GM12878 (cell line): ENCODE results near the gene DCPS. TPM values are rescaled to one million over a fixed set of nuclear protein-coding genes. Genes with fewer than 3 reads are reported as not detected.
A peak's percentile ranks its signal among the peaks of the same experiment; 100 is the strongest.

Experiments
- ATF3 ChIP-seq: IDR thresholded peaks from 2 replicates; pipeline ENCODE4 v1.6.1; 2011; ENCODE audit warnings: low read depth, mild to moderate bottlenecking, low read length, moderate library complexity, borderline replicate concordance; ENCODE audit errors: extremely low read depth
- BACH1 ChIP-seq: fragments of 450-650 bp; IDR thresholded peaks from 2 replicates; pipeline ENCODE4 v1.6.1; 2017; ENCODE audit warnings: mild to moderate bottlenecking, borderline replicate concordance
- BCL11A ChIP-seq: IDR thresholded peaks from 2 replicates; pipeline ENCODE4 v1.6.1; 2011; ENCODE audit warnings: low read depth, low read length
- BMI1 ChIP-seq: fragments of 450-650 bp; IDR thresholded peaks from 2 replicates; pipeline ENCODE4 v1.6.1; 2016; ENCODE audit warnings: mild to moderate bottlenecking, moderate library complexity, borderline replicate concordance
- CREB1 ChIP-seq: IDR thresholded peaks from 2 replicates; pipeline ENCODE4 v1.6.1; 2012; ENCODE audit warnings: low read depth, mild to moderate bottlenecking, inconsistent platforms
- EP300 ChIP-seq, 2 experiments: fragments of 150-350 bp in 1 of 2; IDR thresholded peaks; 2 replicates each; pipeline ENCODE4 v1.6.1; 2011 to 2012; ENCODE audit warnings: low read depth in 2 of 2, low read length in 2 of 2, borderline replicate concordance in 1 of 2, improper control_type of control experiment in 1 of 2, inconsistent platforms in 1 of 2; ENCODE audit not compliant: control insufficient read depth in 1 of 2
- ESRRA ChIP-seq: IDR thresholded peaks from 2 replicates; pipeline ENCODE4 v1.6.1; 2012; ENCODE audit warnings: mild to moderate bottlenecking, low read length, improper control_type of control experiment
- EZH2 ChIP-seq: IDR thresholded peaks from 2 replicates; pipeline ENCODE4 v1.6.1; 2012; ENCODE audit warnings: low read depth, mild to moderate bottlenecking, control low read depth, inconsistent platforms, low read length, borderline replicate concordance; ENCODE audit not compliant: control insufficient read depth
- HCFC1 ChIP-seq: fragments of 150-350 bp; IDR thresholded peaks from 2 replicates; pipeline ENCODE4 v1.6.1; 2014; ENCODE audit warnings: low read length
- HDAC6 ChIP-seq: fragments of 200-600 bp; sonication (generic); IDR thresholded peaks from one replicate; pipeline ENCODE4 v1.8.0; 2017; ENCODE audit warnings: antibody characterized with exemption; ENCODE audit not compliant: unreplicated experiment
- HSF1 ChIP-seq: fragments of 150-350 bp; IDR thresholded peaks from 2 replicates; pipeline ENCODE4 v1.6.1; 2014; ENCODE audit warnings: mild to moderate bottlenecking, low read depth, low read length
- IKZF2 ChIP-seq, 2 experiments: fragments of 450-650 bp; IDR thresholded peaks; 2 replicates each; pipeline ENCODE4 v1.6.1; 2017; ENCODE audit warnings: mild to moderate bottlenecking in 2 of 2, moderate library complexity in 2 of 2
- MTA2 ChIP-seq: fragments of 450-650 bp; IDR thresholded peaks from 2 replicates; pipeline ENCODE4 v1.6.1; 2016; ENCODE audit warnings: low read depth, mild to moderate bottlenecking, moderate library complexity
- POLR2AphosphoS2 ChIP-seq: IDR thresholded peaks from 2 replicates; pipeline ENCODE4 v1.6.1; 2011; ENCODE audit warnings: low read depth, mild to moderate bottlenecking, low read length, improper control_type of control experiment, moderate library complexity
- POU2F2 ChIP-seq: IDR thresholded peaks from 3 replicates; pipeline ENCODE4 v1.6.1; 2011; ENCODE audit warnings: low read depth, mild to moderate bottlenecking, low read length, borderline replicate concordance
- SIX5 ChIP-seq: IDR thresholded peaks from 2 replicates; pipeline ENCODE4 v1.6.1; 2011; ENCODE audit warnings: mild to moderate bottlenecking, low read depth, low read length, moderate library complexity; ENCODE audit not compliant: severe bottlenecking
- SREBF2 ChIP-seq: IDR thresholded peaks from 2 replicates; pipeline ENCODE4 v1.6.1; 2012; ENCODE audit warnings: mild to moderate bottlenecking, low read length
- TAF1 ChIP-seq: IDR thresholded peaks from 2 replicates; pipeline ENCODE4 v1.6.1; 2011; ENCODE audit warnings: mild to moderate bottlenecking, low read depth, low read length, borderline replicate concordance
- ZBTB11 ChIP-seq: fragments of 450-650 bp; formaldehyde crosslinking; IDR thresholded peaks from 2 replicates; pipeline ENCODE4 v1.5.0; 2022; ENCODE audit warnings: mild to moderate bottlenecking, missing genetic modification characterization
- ZBTB4 ChIP-seq: fragments of 450-650 bp; formaldehyde crosslinking; IDR thresholded peaks from 2 replicates; pipeline ENCODE4 v1.4.0; 2022; ENCODE audit warnings: mild to moderate bottlenecking, moderate library complexity
- ZNF274 ChIP-seq: IDR thresholded peaks from one replicate; pipeline ENCODE4 v1.8.0; 2011; ENCODE audit not compliant: insufficient read length, insufficient read depth
- polyA plus RNA-seq, 11 experiments: library from polyadenylated mRNA; depleted of rRNA in 4 of 11; unstranded in 6 of 11; stranded (reverse) in 5 of 11; fragments of >200 nt; fragmentation: Nextera tagmentation in 4 of 11; fragmentation: Illumina TruSeq in 1 of 11; extraction: Ambion mirVana in 4 of 11; extraction: Trizol in 1 of 11; gene quantifications; 1 replicate in 1 of 11; 2 replicates in 10 of 11; pipeline versions ENCODE4 v1.2.1 to v1.2.3, GENCODE V29; 2011 to 2016; ENCODE audit warnings: inconsistent platforms in 2 of 11, missing spikeins in 2 of 11, low read depth in 1 of 11
- total RNA-seq, 4 experiments: library from RNA; depleted of rRNA in 3 of 4; stranded (reverse); fragments of >200 nt in 3 of 4; fragmentation: Illumina TruSeq in 1 of 4; extraction: Trizol in 1 of 4; gene quantifications; 2 replicates each; pipeline versions ENCODE4 v1.2.1 to v1.2.3, GENCODE V29; 2013 to 2021

Gene DCPS
- total and polyA plus RNA-seq, 10 of the 15 experiments (the other 5 are each of a cell fraction or from before 2014, with no cell fraction given) = 23.5 to 101 (median 67.4) TPM

GRCh38 chr11:126355324-126355925 is 51.6 kb downstream of the DCPS start, which contains the start of gene ST3GAL4 (continued):
- TF ChIP-seq POLR2AphosphoS2 (no peak), ATF3 (no peak), TAF1 (no peak), SREBF2 (no peak), POU2F2 (no peak), CREB1 (no peak), HDAC6 (peak; percentile 21), IKZF2 (IDR thresholded peaks at IDR 0.05) (no peak), ZBTB4 (CRISPR knock-in tag) (no peak), EP300 (IDR thresholded peaks at IDR 0.05; ENCODE audit: borderline replicate concordance in 1 of 2, control insufficient read depth in 1 of 2, low read depth in 2 of 2, low read length in 2 of 2) (no peak), MTA2 (no peak), BMI1 (no peak), ZNF274 (no peak), BACH1 (0 out of 2 replicates have a peak, but pooled peaks have one; percentile 14), BCL11A (no peak), ESRRA (no peak), HCFC1 (no peak), ZBTB11 (no peak), SIX5 (no peak), EZH2 (no peak), HSF1 (no peak)
